GM23338 (cell line): ENCODE data around the gene HNMT. TPM values are rescaled to one million over a fixed set of nuclear protein-coding genes. Genes with fewer than 3 reads are reported as not detected.

Experiments
- ATAC-seq: fragments of 200-7000 bp; cut with Tn5 transposase; 3 replicates; pipeline ENCODE4 v1.9.1; 2020
- DNase-seq: peaks from one replicate; pipeline ENCODE4 v3.0.0-alpha.2; 2015; ENCODE audit warnings: low spot score
- H2AFZ ChIP-seq: fragments of 200-600 bp; sonication (generic); 2 replicates; pipeline ENCODE4 v1.8.0; 2016; ENCODE audit warnings: antibody characterized with exemption, mild to moderate bottlenecking, moderate library complexity
- H3F3A ChIP-seq: fragments of 200-600 bp; sonication (generic); replicated peaks from 2 replicates; pipeline ENCODE4 v1.8.0; 2017; ENCODE audit warnings: antibody characterized with exemption, mixed run types, low read depth
- H3K27ac ChIP-seq: fragments of 200-600 bp; sonication (generic); 2 replicates; pipeline ENCODE4 v1.6.1; 2016; ENCODE audit warnings: low read depth
- H3K27me3 ChIP-seq: fragments of 200-600 bp; sonication (generic); 2 replicates; pipeline ENCODE4 v1.8.0; 2016; ENCODE audit warnings: mild to moderate bottlenecking, mixed run types, moderate library complexity; ENCODE audit not compliant: insufficient read depth
- H3K36me3 ChIP-seq: fragments of 200-600 bp; sonication (generic); 2 replicates; pipeline ENCODE4 v1.8.0; 2016; ENCODE audit warnings: mild to moderate bottlenecking; ENCODE audit not compliant: insufficient read depth
- H3K4me1 ChIP-seq: fragments of 200-600 bp; sonication (generic); 2 replicates; pipeline ENCODE4 v1.8.0; 2016; ENCODE audit warnings: mild to moderate bottlenecking, moderate library complexity; ENCODE audit not compliant: insufficient read depth
- H3K4me2 ChIP-seq: fragments of 200-600 bp; sonication (generic); 2 replicates; pipeline ENCODE4 v1.7.1; 2017; ENCODE audit warnings: mixed run types
- H3K4me3 ChIP-seq: fragments of 200-600 bp; sonication (generic); 2 replicates; pipeline ENCODE4 v1.6.1; 2016; ENCODE audit warnings: mixed run types
- H3K79me2 ChIP-seq: fragments of 200-600 bp; sonication (generic); replicated peaks from 2 replicates; pipeline ENCODE4 v1.8.0; 2017; ENCODE audit warnings: mild to moderate bottlenecking; ENCODE audit not compliant: insufficient read depth
- H3K9me2 ChIP-seq: fragments of 200-600 bp; sonication (generic); 2 replicates; pipeline ENCODE4 v1.8.0; 2017; ENCODE audit not compliant: insufficient read depth
- H4K20me1 ChIP-seq: fragments of 200-600 bp; sonication (generic); replicated peaks from 2 replicates; pipeline ENCODE4 v1.8.0; 2017; ENCODE audit warnings: mild to moderate bottlenecking; ENCODE audit not compliant: insufficient read depth
- H3K27ac Mint-ChIP-seq: 2 replicates; pipeline ENCODE4 v1.8.0; 2020; ENCODE audit warnings: inconsistent platforms, mild to moderate bottlenecking, moderate library complexity, mixed read lengths
- H3K27me3 Mint-ChIP-seq: 3 replicates; pipeline ENCODE4 v1.8.0; 2022; ENCODE audit warnings: low read depth, mild to moderate bottlenecking, moderate library complexity, mixed read lengths, inconsistent platforms; ENCODE audit not compliant: insufficient read depth, poor library complexity
- H3K36me3 Mint-ChIP-seq: 3 replicates; pipeline ENCODE4 v1.8.0; 2021; ENCODE audit warnings: low read depth, mild to moderate bottlenecking, inconsistent platforms, moderate library complexity, mixed read lengths
- H3K4me1 Mint-ChIP-seq: 3 replicates; pipeline ENCODE4 v1.8.0; 2020; ENCODE audit warnings: mild to moderate bottlenecking, inconsistent platforms, mixed read lengths
- H3K4me3 Mint-ChIP-seq: 3 replicates; pipeline ENCODE4 v1.8.0; 2021; ENCODE audit warnings: moderate library complexity, mild to moderate bottlenecking, inconsistent platforms, mixed read lengths
- H3K9me3 Mint-ChIP-seq: 3 replicates; pipeline ENCODE4 v1.8.0; 2020; ENCODE audit warnings: moderate library complexity, mild to moderate bottlenecking, inconsistent platforms, mixed read lengths
- CREB1 ChIP-seq: fragments of 250-450 bp; sonication (Bioruptor Pico); IDR thresholded peaks from 2 replicates; pipeline ENCODE4 v1.5.0; 2020; ENCODE audit warnings: low read depth, mild to moderate bottlenecking, moderate library complexity
- EZH2 ChIP-seq: fragments of 200-600 bp; sonication (generic); IDR thresholded peaks from one replicate; pipeline ENCODE4 v1.8.0; 2017; ENCODE audit warnings: antibody characterized with exemption, mild to moderate bottlenecking, low read depth; ENCODE audit not compliant: unreplicated experiment
- EZH2phosphoT487 ChIP-seq: fragments of 200-600 bp; sonication (generic); IDR thresholded peaks from one replicate; pipeline ENCODE4 v1.8.1; 2018; ENCODE audit warnings: antibody characterized with exemption; ENCODE audit not compliant: unreplicated experiment
- JUNB ChIP-seq: IDR thresholded peaks from one replicate; pipeline ENCODE4 v1.6.1; 2016; ENCODE audit warnings: antibody characterized with exemption; ENCODE audit not compliant: unreplicated experiment
- NANOG ChIP-seq: IDR thresholded peaks from 2 replicates; pipeline ENCODE4 v1.6.1; 2016; ENCODE audit warnings: antibody characterized with exemption, borderline replicate concordance
- POLR2AphosphoS5 ChIP-seq: IDR thresholded peaks from 2 replicates; pipeline ENCODE4 v1.6.1; 2016; ENCODE audit warnings: antibody characterized with exemption, low read depth
- STAT1 ChIP-seq: IDR thresholded peaks from one replicate; pipeline ENCODE4 v1.6.1; 2016; ENCODE audit warnings: antibody characterized with exemption; ENCODE audit not compliant: unreplicated experiment
- ZNF114 ChIP-seq: fragments of 250-450 bp; sonication (Bioruptor Pico); IDR thresholded peaks from 2 replicates; pipeline ENCODE4 v1.5.0; 2020; ENCODE audit warnings: mild to moderate bottlenecking, moderate library complexity
- ZNF331 ChIP-seq: fragments of 250-450 bp; sonication (Bioruptor Pico); IDR thresholded peaks from 2 replicates; pipeline ENCODE4 v1.5.0; 2020; ENCODE audit warnings: low read depth, mild to moderate bottlenecking, moderate library complexity
- ZNF462 ChIP-seq: fragments of 250-450 bp; sonication (Bioruptor Pico); IDR thresholded peaks from 2 replicates; pipeline ENCODE4 v1.5.0; 2020; ENCODE audit warnings: mild to moderate bottlenecking, moderate library complexity
- polyA plus RNA-seq: library from polyadenylated mRNA; unstranded; fragments of >200 nt; fragmentation: Nextera tagmentation; extraction: Ambion mirVana; gene quantifications from 2 replicates; pipeline ENCODE4 v1.2.1, GENCODE V29; 2016
- total RNA-seq: library from RNA; depleted of rRNA; stranded (reverse); fragments of >200 nt; shearing (Covaris generic); gene quantifications from 2 replicates; pipeline ENCODE4 v1.2.3, GENCODE V29; 2014
- TF ChIP-seq, protein P1 (sequence below): IDR thresholded peaks from one replicate; pipeline ENCODE4 v1.6.1; 2018; ENCODE audit warnings: antibody characterized with exemption; ENCODE audit not compliant: unreplicated experiment
- TF ChIP-seq, protein P2 (sequence below): IDR thresholded peaks from 2 replicates; pipeline ENCODE4 v1.6.1; 2016; ENCODE audit warnings: antibody characterized with exemption
- TF ChIP-seq, protein P3 (sequence below), 2 experiments: fragments of 200-600 bp in 1 of 2; sonication (generic) in 1 of 2; conservative IDR thresholded peaks; 2 replicates each; pipeline versions ENCODE4 v1.5.1 to v1.6.1; 2016 to 2017; ENCODE audit warnings: antibody characterized with exemption in 2 of 2, low read depth in 2 of 2, mild to moderate bottlenecking in 2 of 2, moderate library complexity in 1 of 2

HNMT gene
- total and polyA plus RNA-seq, 2 experiments from 2014 or later, result 3.3 to 3.4 TPM

- Histone ChIP-seq H2AFZ (no peak overlapping the region), H3K36me3 (no peaks in the 10 kb centered on the region), H3F3A (no peaks in the 10 kb centered on the region), H3K9me2 (0 out of 2 replicates have a peak, but pooled peaks cover 3% of the 10 kb centered on the region), H3K27ac (no peak overlapping the region), H3K4me2 (no peak overlapping the region), H3K27me3 (no peaks in the 10 kb centered on the region), H3K4me1 (no peaks in the 10 kb centered on the region), H3K4me3 (no peak overlapping the region), H3K79me2 (no peaks in the 10 kb centered on the region), H4K20me1 (no peaks in the 10 kb centered on the region)
- TF ChIP-seq, protein P1, sequence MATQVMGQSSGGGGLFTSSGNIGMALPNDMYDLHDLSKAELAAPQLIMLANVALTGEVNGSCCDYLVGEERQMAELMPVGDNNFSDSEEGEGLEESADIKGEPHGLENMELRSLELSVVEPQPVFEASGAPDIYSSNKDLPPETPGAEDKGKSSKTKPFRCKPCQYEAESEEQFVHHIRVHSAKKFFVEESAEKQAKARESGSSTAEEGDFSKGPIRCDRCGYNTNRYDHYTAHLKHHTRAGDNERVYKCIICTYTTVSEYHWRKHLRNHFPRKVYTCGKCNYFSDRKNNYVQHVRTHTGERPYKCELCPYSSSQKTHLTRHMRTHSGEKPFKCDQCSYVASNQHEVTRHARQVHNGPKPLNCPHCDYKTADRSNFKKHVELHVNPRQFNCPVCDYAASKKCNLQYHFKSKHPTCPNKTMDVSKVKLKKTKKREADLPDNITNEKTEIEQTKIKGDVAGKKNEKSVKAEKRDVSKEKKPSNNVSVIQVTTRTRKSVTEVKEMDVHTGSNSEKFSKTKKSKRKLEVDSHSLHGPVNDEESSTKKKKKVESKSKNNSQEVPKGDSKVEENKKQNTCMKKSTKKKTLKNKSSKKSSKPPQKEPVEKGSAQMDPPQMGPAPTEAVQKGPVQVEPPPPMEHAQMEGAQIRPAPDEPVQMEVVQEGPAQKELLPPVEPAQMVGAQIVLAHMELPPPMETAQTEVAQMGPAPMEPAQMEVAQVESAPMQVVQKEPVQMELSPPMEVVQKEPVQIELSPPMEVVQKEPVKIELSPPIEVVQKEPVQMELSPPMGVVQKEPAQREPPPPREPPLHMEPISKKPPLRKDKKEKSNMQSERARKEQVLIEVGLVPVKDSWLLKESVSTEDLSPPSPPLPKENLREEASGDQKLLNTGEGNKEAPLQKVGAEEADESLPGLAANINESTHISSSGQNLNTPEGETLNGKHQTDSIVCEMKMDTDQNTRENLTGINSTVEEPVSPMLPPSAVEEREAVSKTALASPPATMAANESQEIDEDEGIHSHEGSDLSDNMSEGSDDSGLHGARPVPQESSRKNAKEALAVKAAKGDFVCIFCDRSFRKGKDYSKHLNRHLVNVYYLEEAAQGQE, result no peak
- no peak for TF ChIP-seq POLR2AphosphoS5
- TF ChIP-seq STAT1, result no peak
- TF ChIP-seq JUNB, result no peak
- TF ChIP-seq NANOG, result no peak
- TF ChIP-seq CREB1 (CRISPR knock-in tag), result no peak
- TF ChIP-seq, protein P2, sequence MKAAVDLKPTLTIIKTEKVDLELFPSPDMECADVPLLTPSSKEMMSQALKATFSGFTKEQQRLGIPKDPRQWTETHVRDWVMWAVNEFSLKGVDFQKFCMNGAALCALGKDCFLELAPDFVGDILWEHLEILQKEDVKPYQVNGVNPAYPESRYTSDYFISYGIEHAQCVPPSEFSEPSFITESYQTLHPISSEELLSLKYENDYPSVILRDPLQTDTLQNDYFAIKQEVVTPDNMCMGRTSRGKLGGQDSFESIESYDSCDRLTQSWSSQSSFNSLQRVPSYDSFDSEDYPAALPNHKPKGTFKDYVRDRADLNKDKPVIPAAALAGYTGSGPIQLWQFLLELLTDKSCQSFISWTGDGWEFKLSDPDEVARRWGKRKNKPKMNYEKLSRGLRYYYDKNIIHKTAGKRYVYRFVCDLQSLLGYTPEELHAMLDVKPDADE, result no peak
- TF ChIP-seq, protein P3, sequence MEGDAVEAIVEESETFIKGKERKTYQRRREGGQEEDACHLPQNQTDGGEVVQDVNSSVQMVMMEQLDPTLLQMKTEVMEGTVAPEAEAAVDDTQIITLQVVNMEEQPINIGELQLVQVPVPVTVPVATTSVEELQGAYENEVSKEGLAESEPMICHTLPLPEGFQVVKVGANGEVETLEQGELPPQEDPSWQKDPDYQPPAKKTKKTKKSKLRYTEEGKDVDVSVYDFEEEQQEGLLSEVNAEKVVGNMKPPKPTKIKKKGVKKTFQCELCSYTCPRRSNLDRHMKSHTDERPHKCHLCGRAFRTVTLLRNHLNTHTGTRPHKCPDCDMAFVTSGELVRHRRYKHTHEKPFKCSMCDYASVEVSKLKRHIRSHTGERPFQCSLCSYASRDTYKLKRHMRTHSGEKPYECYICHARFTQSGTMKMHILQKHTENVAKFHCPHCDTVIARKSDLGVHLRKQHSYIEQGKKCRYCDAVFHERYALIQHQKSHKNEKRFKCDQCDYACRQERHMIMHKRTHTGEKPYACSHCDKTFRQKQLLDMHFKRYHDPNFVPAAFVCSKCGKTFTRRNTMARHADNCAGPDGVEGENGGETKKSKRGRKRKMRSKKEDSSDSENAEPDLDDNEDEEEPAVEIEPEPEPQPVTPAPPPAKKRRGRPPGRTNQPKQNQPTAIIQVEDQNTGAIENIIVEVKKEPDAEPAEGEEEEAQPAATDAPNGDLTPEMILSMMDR (conservative IDR thresholded peaks at IDR 0.05; ENCODE audit: low read depth in 2 of 2), result no peak
- no peak for TF ChIP-seq ZNF331 (CRISPR knock-in tag)
- TF ChIP-seq ZNF114 (CRISPR knock-in tag), result no peak
- TF ChIP-seq ZNF462, result no peak
- TF ChIP-seq EZH2, result no peak
- no peak for TF ChIP-seq EZH2phosphoT487
- ATAC-seq (no peak), DNase-seq (no peak)
- H3K27ac Mint-ChIP-seq, result no peak overlapping the region
- H3K9me3 Mint-ChIP-seq, result no peaks in the 10 kb centered on the region
- H3K27me3 Mint-ChIP-seq, result no peaks in the 10 kb centered on the region
- H3K4me3 Mint-ChIP-seq, result no peak overlapping the region
- H3K4me1 Mint-ChIP-seq, result no peaks in the 10 kb centered on the region
- no peaks in the 10 kb centered on the region for H3K36me3 Mint-ChIP-seq
These were observed 28.7 kb upstream of the HNMT start for GRCh38 chr2:137935591-137935990.
